ENCODE results near the gene PLEKHA7.

PLEKHA7 gene

DNA sequence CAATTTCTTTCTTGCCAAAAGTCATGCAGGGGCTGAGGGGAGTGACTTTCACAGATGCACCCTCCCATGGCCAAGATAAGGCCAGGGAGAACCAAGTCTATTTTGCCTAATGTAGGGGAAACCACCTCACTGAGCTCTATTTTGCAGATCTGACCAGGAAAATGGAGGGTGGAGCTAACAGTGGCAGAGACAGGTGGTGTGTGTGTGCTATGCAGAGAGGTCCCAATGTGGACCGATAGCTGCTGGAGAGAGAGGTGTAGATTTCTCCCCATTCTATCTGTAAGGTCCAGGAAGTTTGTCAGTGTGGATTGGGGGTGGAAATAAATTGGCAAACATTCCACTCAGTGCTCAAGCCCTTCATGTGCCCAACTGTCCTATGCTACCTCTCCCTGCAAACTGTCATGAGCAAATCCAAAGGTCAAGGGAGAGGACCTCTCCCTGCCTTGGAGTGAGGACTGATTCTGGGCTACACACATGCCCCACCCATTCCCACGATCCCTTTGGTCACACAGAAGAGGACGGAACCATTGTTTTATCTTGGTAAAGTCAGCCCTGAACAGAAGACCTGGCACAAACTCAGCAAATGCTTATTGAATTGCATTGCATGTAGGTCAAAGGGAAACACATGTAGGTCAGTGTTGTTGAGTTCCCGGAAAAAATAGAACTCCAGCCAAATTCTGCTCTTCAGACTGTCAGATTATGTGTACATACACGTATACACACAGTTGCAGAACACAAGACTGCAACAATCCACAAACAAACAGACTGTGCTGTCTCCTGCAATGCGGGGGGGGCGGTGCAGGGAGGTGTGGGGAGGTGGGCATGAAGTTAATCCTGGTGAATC lies 209.9 kb downstream of the PLEKHA7 start:
- no peak for DNase-seq

GRCh38 chr11:16801288-16801980 lies 212.8 kb downstream of the PLEKHA7 start:
- no peak for DNase-seq

GRCh38 chr11:16800382-16800781 lies 213.8 kb downstream of the PLEKHA7 start:
- no peak for DNase-seq

DNA sequence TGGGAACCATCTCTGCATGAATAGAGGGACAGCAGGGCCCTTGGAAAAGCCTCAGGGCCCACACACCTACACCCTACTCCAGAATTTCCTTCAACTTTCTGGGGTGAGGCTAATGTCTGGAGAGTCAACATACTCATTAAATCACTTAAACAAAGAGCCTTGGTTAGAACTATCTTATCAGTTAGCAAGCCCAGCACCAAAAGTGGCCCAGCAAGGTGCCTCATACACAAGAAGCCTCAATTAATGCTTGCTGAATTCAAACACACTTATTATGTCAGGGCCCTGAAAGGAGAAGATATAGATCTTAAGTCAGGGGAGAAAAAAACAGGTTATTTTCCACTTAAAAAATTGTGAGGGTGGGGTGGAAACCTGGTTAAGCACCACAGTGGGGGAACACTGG lies 214.3 kb downstream of the PLEKHA7 start:
- DNase-seq = no peak

DNA sequence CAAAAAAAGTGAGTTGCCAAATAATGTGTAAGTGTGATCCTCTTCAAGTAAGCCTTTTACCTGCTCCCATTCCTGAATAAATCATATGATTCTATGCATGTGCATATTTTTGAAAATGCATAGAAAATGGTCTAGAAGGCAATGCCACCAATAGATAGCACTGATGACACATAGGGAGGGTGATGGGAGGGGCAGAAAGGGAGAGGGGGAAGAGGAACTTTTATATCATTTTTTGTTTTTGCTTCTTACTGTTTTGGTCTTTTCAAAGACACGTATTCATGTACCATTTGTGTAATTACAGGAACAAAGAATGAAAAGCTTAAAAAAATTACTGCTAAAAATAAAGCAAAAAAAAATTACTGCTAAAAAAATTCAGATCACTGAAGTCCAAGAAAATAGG lies 215.0 kb downstream of the PLEKHA7 start:
- DNase-seq = no peak

DNA sequence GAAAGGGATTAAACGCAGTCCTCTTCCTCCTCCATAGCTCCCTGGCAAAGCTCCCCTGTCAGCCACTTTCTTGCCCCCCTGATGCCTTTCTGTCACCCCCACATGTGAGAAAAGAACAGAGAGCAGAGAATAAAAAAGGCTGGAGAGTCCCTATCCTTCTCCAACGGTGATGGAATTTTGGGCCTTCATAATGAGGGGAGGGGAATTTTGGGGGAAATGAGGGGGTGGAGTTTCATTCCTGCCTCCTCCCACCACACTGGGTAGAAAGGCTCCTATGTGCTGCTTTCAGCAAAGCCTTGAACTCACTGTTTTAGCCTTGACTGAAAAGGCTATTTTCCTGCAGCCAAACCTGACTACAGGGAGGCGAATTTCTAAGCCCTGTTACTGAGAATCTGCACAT lies 216.4 kb downstream of the PLEKHA7 start:
- no peak for DNase-seq

DNA sequence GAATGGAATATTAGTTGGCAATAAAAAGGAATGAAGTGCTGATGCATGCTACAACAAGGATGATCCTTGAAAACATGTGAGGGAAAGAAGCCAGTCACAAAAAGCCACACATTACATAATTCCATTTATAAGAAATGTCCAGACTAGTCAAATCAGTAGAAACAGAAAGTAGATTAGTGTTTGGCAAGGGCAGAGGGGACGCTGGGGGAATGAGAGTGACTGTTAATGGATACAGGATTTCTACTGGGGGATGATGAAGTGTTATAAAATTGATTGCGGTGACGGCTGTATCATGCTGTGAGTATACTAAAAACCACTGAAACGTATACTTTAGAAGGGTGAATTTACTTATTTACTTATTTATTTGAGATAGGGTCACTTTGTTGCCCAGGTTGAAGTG lies 217.9 kb downstream of the PLEKHA7 start:
- no peak for DNase-seq

- DNase-seq = no peak
These were observed 219.1 kb downstream of the PLEKHA7 start for GRCh38 chr11:16795146-16795545.

DNA sequence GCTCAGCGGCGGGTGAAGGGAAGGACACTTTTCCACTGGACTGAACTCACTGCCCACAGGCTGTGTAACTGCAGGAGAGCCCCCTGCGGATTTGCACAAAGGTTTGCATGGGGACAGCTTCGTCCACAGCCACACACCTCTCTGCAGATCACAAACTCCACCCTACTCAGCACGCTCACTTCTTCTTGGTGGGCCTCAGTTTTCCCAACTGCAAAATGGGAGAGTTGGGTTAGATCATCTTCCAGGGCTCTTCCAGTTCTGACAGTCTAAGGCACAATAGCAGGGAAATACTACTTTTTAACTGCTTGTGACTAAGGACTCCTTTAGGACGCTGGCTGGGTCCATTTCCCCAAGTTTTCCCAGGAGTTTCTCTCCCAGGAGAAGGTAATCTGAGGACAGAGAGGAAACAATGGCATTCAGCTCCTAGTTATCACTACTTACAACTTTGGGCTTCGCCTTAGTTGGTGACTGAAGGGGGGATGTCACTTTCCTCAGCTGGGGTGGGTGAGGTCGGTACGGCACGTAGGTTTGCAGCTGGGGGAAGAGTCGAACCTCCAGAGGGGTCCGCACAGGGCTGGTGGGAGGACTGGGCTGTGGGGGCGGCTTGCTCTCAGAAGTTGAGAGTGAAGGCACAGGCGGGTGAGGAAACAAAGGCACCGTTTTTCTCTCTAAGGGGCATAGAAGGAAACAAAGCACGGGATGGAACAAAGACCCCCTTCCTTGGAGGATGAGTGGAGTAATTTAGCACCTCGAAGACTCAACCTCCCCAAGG lies 220.0 kb downstream of the PLEKHA7 start:
- DNase-seq = no peak

DNA sequence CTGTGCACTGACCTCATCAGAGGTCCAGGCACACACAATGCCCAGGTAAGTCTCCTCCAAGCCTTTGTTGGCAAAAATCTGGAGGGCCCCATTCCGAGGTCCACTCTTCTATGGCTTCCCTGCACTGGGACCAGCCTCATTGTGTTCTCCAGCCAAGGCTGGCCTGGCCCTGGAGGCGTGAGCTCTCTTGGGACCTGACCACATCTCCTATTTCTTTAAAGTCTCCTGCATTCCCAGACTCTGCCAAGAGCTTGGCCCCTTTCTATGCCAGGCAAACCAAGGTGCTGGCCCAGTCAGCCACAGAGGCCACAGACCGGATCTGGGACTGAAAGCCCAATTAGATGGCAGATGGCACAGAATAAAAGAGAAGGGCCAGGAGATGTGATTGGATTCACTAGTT lies 220.7 kb downstream of the PLEKHA7 start:
- DNase-seq = no peak

DNA sequence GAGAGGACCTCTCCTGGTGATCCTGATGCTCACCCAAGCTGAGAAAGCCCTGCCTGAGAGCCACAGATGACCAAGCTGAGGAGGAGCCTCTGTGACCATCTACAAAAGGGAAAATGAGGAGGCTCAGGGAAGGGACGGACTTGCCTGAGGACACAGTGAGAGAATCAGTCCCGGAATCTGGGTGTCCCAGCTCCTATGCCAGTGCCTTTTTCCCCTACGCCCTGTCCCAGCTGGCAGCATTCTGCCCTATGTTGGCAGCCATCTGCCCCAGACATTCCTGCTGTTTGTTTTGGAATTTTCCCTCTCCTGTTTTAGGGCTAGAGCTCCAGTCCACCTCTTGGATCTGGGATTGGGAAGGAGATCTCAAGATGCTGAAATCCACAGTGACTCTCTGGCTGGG lies 221.2 kb downstream of the PLEKHA7 start:
- no peak for DNase-seq

- no peak for DNase-seq
These were observed 221.8 kb downstream of the PLEKHA7 start for GRCh38 chr11:16792426-16792825.

GRCh38 chr11:16791191-16791961 lies 222.8 kb downstream of the PLEKHA7 start:
- no peak for DNase-seq

- DNase-seq = no peak
These were observed 223.6 kb downstream of the PLEKHA7 start for GRCh38 chr11:16790486-16791190.

- no peak for DNase-seq
These were observed 224.4 kb downstream of the PLEKHA7 start for GRCh38 chr11:16789560-16790485.

DNA sequence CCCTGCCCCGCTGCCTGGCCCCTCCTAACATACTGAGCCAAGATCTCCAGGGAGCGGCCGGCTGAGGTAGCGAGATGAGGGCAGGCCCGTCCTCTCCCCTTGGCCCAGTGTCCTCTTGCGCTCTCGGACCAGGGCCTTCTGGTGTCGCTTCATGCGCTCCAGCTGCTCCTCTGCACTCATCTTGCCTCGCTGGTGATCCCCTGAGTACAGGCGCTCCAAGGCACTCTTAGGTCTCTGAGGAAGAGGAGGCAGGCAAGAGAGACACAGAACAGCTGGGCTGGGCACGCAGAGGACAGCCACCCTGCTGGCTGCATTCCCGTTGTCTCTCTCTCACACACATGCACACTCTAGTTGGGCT lies 225.2 kb downstream of the PLEKHA7 start:
- no peak for DNase-seq

- peak; percentile 55 for DNase-seq
These were observed 225.8 kb downstream of the PLEKHA7 start for GRCh38 chr11:16788141-16789062.

GRCh38 chr11:16787035-16787742 lies 227.0 kb downstream of the PLEKHA7 start:
- DNase-seq = no peak

DNA sequence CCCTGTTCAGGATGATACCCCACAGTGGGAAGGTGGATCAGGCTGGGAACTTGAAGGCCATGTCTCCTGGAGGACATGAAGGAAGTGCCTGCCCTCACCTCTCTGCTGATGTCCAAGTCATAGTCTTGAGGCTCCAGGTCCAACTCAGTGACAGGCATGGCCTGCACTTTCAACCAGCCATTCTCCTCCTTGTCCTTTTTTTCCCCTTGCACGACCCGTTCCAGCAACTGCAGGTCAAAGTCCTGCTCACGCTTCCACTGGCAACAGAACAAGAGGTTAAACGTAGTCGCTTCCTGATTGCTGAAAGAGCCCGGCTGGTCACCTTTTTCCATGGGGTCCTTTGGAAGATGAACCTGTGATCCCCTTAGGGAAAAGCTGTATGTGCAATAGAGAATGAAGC lies 228.1 kb downstream of the PLEKHA7 start:
- DNase-seq = no peak

Data from stimulated activated CD4-positive, alpha-beta T cell treated with anti-CD3 and anti-CD28 coated beads, Interleukin-12 subunit alpha, Interleukin-12 subunit beta, amount 100 ng/mL, for 4 hours (primary cell).